H1 (cell line): ENCODE results near the gene TRAPPC5. TPM values are rescaled to one million over a fixed set of nuclear protein-coding genes. Genes with fewer than 3 reads are reported as not detected.

Source experiments
- CHD1 ChIP-seq: IDR thresholded peaks from 2 replicates; pipeline ENCODE4 v1.6.1; 2012; ENCODE audit warnings: low read depth, low read length, improper control_type of control experiment
- E2F6 ChIP-seq: IDR thresholded peaks from 2 replicates; pipeline ENCODE4 v1.6.1; 2012; ENCODE audit warnings: inconsistent platforms
- SIN3A ChIP-seq, 2 experiments: IDR thresholded peaks in 1 of 2; conservative IDR thresholded peaks in 1 of 2; 2 replicates each; pipeline ENCODE4 v1.6.1; 2011 to 2012; ENCODE audit warnings: low read length in 2 of 2, improper control_type of control experiment in 1 of 2, low read depth in 1 of 2, mild to moderate bottlenecking in 1 of 2
- polyA plus RNA-seq, 7 experiments: library from polyadenylated mRNA; depleted of rRNA in 3 of 7; stranded (reverse) in 5 of 7; unstranded in 2 of 7; fragments of >200 nt in 5 of 7; fragments of 200-250 nt in 2 of 7; gene quantifications; 1 replicate in 5 of 7; 2 replicates in 1 of 7; 4 replicates in 1 of 7; pipeline versions ENCODE4 v1.2.1 to v1.2.3, GENCODE V29; 2011 to 2013; ENCODE audit warnings: missing spikeins in 2 of 7, mixed read lengths in 2 of 7
- total RNA-seq: library from RNA; stranded (reverse); fragmentation: NEBNext Ultra II Directional; extraction: Animal tissue kit (Norgen Biotek cat#: 25700); gene quantifications from 2 replicates; pipeline ENCODE4 v1.2.1, GENCODE V29; 2021

TRAPPC5 gene
- total and polyA plus RNA-seq, 2 of the 8 experiments (the other 6 are each of a cell fraction or from before 2014, with no cell fraction given), result 109 to 120 TPM

GRCh38 chr19:7730286-7731217 lies 49.9 kb downstream of the TRAPPC5 start (continued):
- TF ChIP-seq CHD1 (no peak), SIN3A (conservative IDR thresholded peaks at IDR 0.05 in 1 of 2, IDR thresholded peaks at IDR 0.05 in 1 of 2; ENCODE audit: low read depth in 1 of 2, low read length in 2 of 2) (no peak), E2F6 (0 out of 2 replicates have a peak, but pooled peaks have one; percentile 7)
